K562 (cell line): Measurements from ENCODE around the gene CPSF4. TPM values are rescaled to one million over a fixed set of nuclear protein-coding genes. Genes with fewer than 3 reads are reported as not detected.

Source experiments
- ATAC-seq: fragments of 200-7000 bp; cut with Tn5 transposase; 3 replicates; pipeline ENCODE4 v1.9.1; 2020; ENCODE audit warnings: moderate library complexity
- BruUV-seq: library from RNA; stranded (reverse); fragments of 400-500 nt; replicated peaks from 2 replicates; lab custom pipeline; 2021; lab: Mats Ljungman, UMichigan
- CTCF ChIA-PET: fragments of 300-600 bp; formaldehyde crosslinking; extraction: SDS; loops from one replicate; lab custom pipeline; 2021; ENCODE audit warnings: low intra/inter-chr PET ratio; lab: Yijun Ruan, JAX
- POLR2A ChIA-PET: fragments of 300-600, 350-650 bp; sonication (Branson Sonifier 250); formaldehyde crosslinking; extraction: SDS; loops from one replicate; lab custom pipeline; 2021; ENCODE audit warnings: antibody characterized with exemption, inconsistent platforms; lab: Yijun Ruan, JAX
- DNase-seq, 4 experiments: peaks; one replicate each; pipeline versions ENCODE4 v3.0.0 to v3.0.0-alpha.2; 2011 to 2018; ENCODE audit warnings: low spot score in 3 of 4, mixed read lengths in 3 of 4; ENCODE audit errors: extremely low read depth in 1 of 4
- FAIRE-seq: peaks from 2 replicates; lab custom pipeline; 2011; peaks lifted over from hg19 to GRCh38; lab: Jason Lieb, UNC
- H2AFZ ChIP-seq: 2 replicates; pipeline ENCODE4 v1.6.0; 2011; ENCODE audit warnings: low read depth, low read length, control low read depth, inconsistent platforms
- H3K27ac ChIP-seq: fragments of 200-600 bp; 3 replicates; pipeline ENCODE4 v1.8.0; 2011; ENCODE audit warnings: low read depth, mild to moderate bottlenecking, control low read depth, inconsistent platforms, low read length, moderate library complexity, mixed read lengths; ENCODE audit errors: extremely low read depth
- H3K27me3 ChIP-seq, 2 experiments: fragments of 300-600 bp in 1 of 2; 2 replicates in 1 of 2; 3 replicates in 1 of 2; pipeline versions ENCODE4 v1.6.0 to v1.8.0; 2011; ENCODE audit warnings: inconsistent platforms in 2 of 2, low read length in 2 of 2, mild to moderate bottlenecking in 1 of 2, mixed read lengths in 1 of 2, moderate library complexity in 1 of 2; ENCODE audit not compliant: control insufficient read depth in 2 of 2, insufficient read depth in 2 of 2
- H3K36me3 ChIP-seq: fragments of 300-600 bp; 3 replicates; pipeline ENCODE4 v1.8.0; 2011; ENCODE audit warnings: mild to moderate bottlenecking, low read length, inconsistent platforms; ENCODE audit not compliant: control insufficient read depth, insufficient read depth
- H3K4me1 ChIP-seq, 2 experiments: fragments of 200-600 bp in 1 of 2; replicated peaks in 1 of 2; 2 replicates in 1 of 2; 3 replicates in 1 of 2; pipeline versions ENCODE4 v1.5.1 to v1.8.0; 2011; ENCODE audit warnings: inconsistent platforms in 2 of 2, low read length in 2 of 2, mild to moderate bottlenecking in 1 of 2, mixed read lengths in 1 of 2, moderate library complexity in 1 of 2; ENCODE audit not compliant: control insufficient read depth in 2 of 2, insufficient read depth in 2 of 2
- H3K4me2 ChIP-seq: 2 replicates; pipeline ENCODE4 v1.6.1; 2011; ENCODE audit warnings: low read length, control low read depth, inconsistent platforms, mixed read lengths; ENCODE audit not compliant: insufficient read depth
- H3K4me3 ChIP-seq: fragments of 200-600 bp; sonication (generic), shearing (Covaris generic); 2 replicates; pipeline ENCODE4 v1.5.1; 2016; ENCODE audit warnings: control low read depth, inconsistent platforms
- H3K79me2 ChIP-seq: fragments of 200-600 bp; 3 replicates; pipeline ENCODE4 v1.8.0; 2011; ENCODE audit warnings: low read length, inconsistent platforms; ENCODE audit not compliant: control insufficient read depth, insufficient read depth
- H3K9ac ChIP-seq, 2 experiments: 2 replicates each; pipeline versions ENCODE4 v1.6.0 to v1.6.1; 2011; ENCODE audit warnings: low read depth in 2 of 2, low read length in 2 of 2, control low read depth in 1 of 2, inconsistent platforms in 1 of 2, mild to moderate bottlenecking in 1 of 2, mixed read lengths in 1 of 2; ENCODE audit not compliant: insufficient read depth in 1 of 2
- H3K9me1 ChIP-seq: one replicate; pipeline ENCODE4 v1.6.0; 2011; ENCODE audit warnings: inconsistent platforms, mild to moderate bottlenecking, low read length, moderate library complexity; ENCODE audit not compliant: control insufficient read depth, insufficient read depth
- H3K9me3 ChIP-seq: replicated peaks from 2 replicates; pipeline ENCODE4 v1.5.1; 2011; ENCODE audit warnings: low read depth, low read length, inconsistent platforms; ENCODE audit not compliant: control insufficient read depth, insufficient read depth
- H4K20me1 ChIP-seq: replicated peaks from 2 replicates; pipeline ENCODE4 v1.6.1; 2011; ENCODE audit warnings: low read length, inconsistent platforms, mixed read lengths; ENCODE audit not compliant: control insufficient read depth, insufficient read depth
- BDP1 ChIP-seq: IDR thresholded peaks from 3 replicates; pipeline ENCODE4 v1.6.1; 2011; ENCODE audit not compliant: insufficient read length, insufficient read depth
- BRCA1 ChIP-seq, 2 experiments: fragments of 450-650 bp in 1 of 2; sonication (generic) in 1 of 2; formaldehyde crosslinking in 1 of 2; IDR thresholded peaks; 2 replicates each; pipeline versions ENCODE4 v1.5.0 to v1.6.1; 2017 to 2020; ENCODE audit warnings: mild to moderate bottlenecking in 1 of 2, missing genetic modification reagents in 1 of 2
- CBX8 ChIP-seq: fragments of 200-600 bp; sonication (generic); IDR thresholded peaks from 2 replicates; pipeline ENCODE4 v1.6.1; 2012; ENCODE audit warnings: borderline replicate concordance, mixed run types, low read depth, mild to moderate bottlenecking, moderate library complexity, mixed read lengths, low read length, control low read depth, inconsistent platforms; ENCODE audit not compliant: poor library complexity, severe bottlenecking; ENCODE audit errors: extremely low read depth
- FIP1L1 ChIP-seq: fragments of 200-400 bp; formaldehyde crosslinking; IDR thresholded peaks from 2 replicates; pipeline ENCODE4 v1.6.1; 2018; ENCODE audit warnings: mild to moderate bottlenecking, low read depth, low read length; ENCODE audit not compliant: poor library complexity, severe bottlenecking
- IFI16 ChIP-seq: fragments of 250-450 bp; sonication (Bioruptor Pico); IDR thresholded peaks from 2 replicates; pipeline ENCODE4 v2.1.2; 2022; ENCODE audit warnings: mild to moderate bottlenecking, inconsistent platforms
- JUND ChIP-seq, 2 experiments: IDR thresholded peaks; 2 replicates in 1 of 2; 3 replicates in 1 of 2; pipeline ENCODE4 v1.6.1; 2011; ENCODE audit warnings: borderline replicate concordance in 2 of 2, low read depth in 2 of 2, low read length in 2 of 2, improper control_type of control experiment in 1 of 2, missing biosample characterization in 1 of 2, missing genetic modification characterization in 1 of 2, missing genetic modification reagents in 1 of 2
- MIER1 ChIP-seq: fragments of 450-650 bp; IDR thresholded peaks from 2 replicates; pipeline ENCODE4 v1.6.1; 2016; ENCODE audit warnings: antibody characterized with exemption, mild to moderate bottlenecking, low read depth
- PHTF2 ChIP-seq: fragments of 250-450 bp; sonication (Bioruptor Pico); IDR thresholded peaks from 2 replicates; pipeline ENCODE4 v1.5.0; 2021; ENCODE audit warnings: mild to moderate bottlenecking
- PTBP1 ChIP-seq: fragments of 200-400 bp; formaldehyde crosslinking; IDR thresholded peaks from 2 replicates; pipeline ENCODE4 v1.6.1; 2017; ENCODE audit warnings: low read depth, low read length
- PURB ChIP-seq: sonication (generic); formaldehyde crosslinking; IDR thresholded peaks from 2 replicates; pipeline ENCODE4 v1.9.0; 2021; ENCODE audit warnings: low read depth, mild to moderate bottlenecking, missing genetic modification reagents
- SIX5 ChIP-seq, 2 experiments: IDR thresholded peaks; 2 replicates each; pipeline ENCODE4 v1.6.1; 2011; ENCODE audit warnings: low read length in 2 of 2, borderline replicate concordance in 1 of 2, low read depth in 1 of 2, mild to moderate bottlenecking in 1 of 2, moderate library complexity in 1 of 2; ENCODE audit not compliant: insufficient read depth in 1 of 2
- SMARCA4 ChIP-seq: fragments of 450-650 bp; IDR thresholded peaks from 2 replicates; pipeline ENCODE4 v1.6.1; 2016
- TEAD1 ChIP-seq, 2 experiments: fragments of 450-650 bp in 1 of 2; sonication (generic) in 1 of 2; formaldehyde crosslinking; IDR thresholded peaks; 2 replicates each; pipeline versions ENCODE4 v1.4.0 to v1.8.0; 2020 to 2022; ENCODE audit warnings: mild to moderate bottlenecking in 2 of 2, missing genetic modification reagents in 1 of 2
- THRB ChIP-seq: fragments of 450-650 bp; formaldehyde crosslinking; conservative IDR thresholded peaks from 2 replicates; pipeline ENCODE4 v1.4.0; 2022; ENCODE audit warnings: mild to moderate bottlenecking, missing genetic modification characterization
- ZNF444 ChIP-seq: fragments of 250-450 bp; sonication (Bioruptor Pico); IDR thresholded peaks from 2 replicates; pipeline ENCODE4 v1.4.0; 2020; ENCODE audit warnings: mild to moderate bottlenecking, moderate library complexity
- whole genome bisulfite sequencing: fragments of 100-300 bp; shearing (Covaris generic); methylation state at CpG from one replicate; pipeline ENCODE4 v1.1.6; 2016; ENCODE audit warnings: low coverage, mixed read lengths; ENCODE audit not compliant: insufficient coverage; ENCODE audit errors: missing lambda C conversion rate; 5-methylcytosine and 5-hydroxymethylcytosine counted together
- in situ Hi-C: fragments of 300-500 bp; cut with MboI; formaldehyde crosslinking; loops from 4 replicates; pipeline ENCODE4 v1.15.0; 2018; ENCODE audit warnings: inconsistent platforms, mixed read lengths
- intact Hi-C: fragments of 100-400 bp; cut with micrococcal nuclease; formaldehyde crosslinking; loops from 2 replicates; pipeline ENCODE4 v1.14.2; 2022
- polyA plus RNA-seq, 8 experiments: library from polyadenylated mRNA; depleted of rRNA in 4 of 8; stranded (reverse) in 5 of 8; unstranded in 3 of 8; fragments of >200 nt; fragmentation: Nextera tagmentation in 2 of 8; fragmentation: Illumina TruSeq in 1 of 8; extraction: Ambion mirVana in 2 of 8; extraction: Trizol in 1 of 8; gene quantifications; 2 replicates each; pipeline versions ENCODE4 v1.2.1 to v1.2.3, GENCODE V29; 2011 to 2014; ENCODE audit warnings: inconsistent platforms in 1 of 8, missing spikeins in 1 of 8
- total RNA-seq, 7 experiments: library from RNA; depleted of rRNA in 6 of 7; stranded (reverse); fragments of >200 nt in 6 of 7; fragmentation: Illumina TruSeq in 2 of 7; extraction: Trizol in 2 of 7; gene quantifications; 2 replicates each; pipeline versions ENCODE4 v1.2.1 to v1.2.3, GENCODE V29; 2011 to 2021; ENCODE audit warnings: low replicate concordance in 1 of 7
- TF ChIP-seq, protein P1 (sequence below): fragments of 250-450 bp; sonication (Bioruptor Pico); IDR thresholded peaks from 2 replicates; pipeline ENCODE4 v1.8.0; 2021; ENCODE audit warnings: mild to moderate bottlenecking, moderate library complexity
- TF ChIP-seq, protein P2 (sequence below): sonication (generic); formaldehyde crosslinking; IDR thresholded peaks from 2 replicates; pipeline ENCODE4 v1.8.0; 2022; ENCODE audit warnings: mild to moderate bottlenecking, missing genetic modification reagents, borderline replicate concordance

CPSF4 gene
- total and polyA plus RNA-seq, 9 of the 15 experiments (the other 6 are each of a cell fraction or from before 2014, with no cell fraction given), result 16.9 to 118 (median 71.7) TPM

- H3K4me3 ChIP-seq, result no peak overlapping the region
- ATAC-seq (no peak), DNase-seq (no peak), FAIRE-seq (no peak)
- intact Hi-C loops, result no loop called here
- no peaks in the 10 kb centered on the region for H3K27me3 ChIP-seq
- H3K27ac ChIP-seq, result no peak overlapping the region
- no peaks in the 10 kb centered on the region for H3K9me1 ChIP-seq
- H4K20me1 ChIP-seq, result peaks cover 10% of the 10 kb centered on the region; the same call in 1 of the 2 replicates
- no TSS peak for BruUV-seq
- peaks cover 0 to 13% of the 10 kb centered on the region in 2 experiments; a peak in 1 of 5 replicates for H3K4me1 ChIP-seq
- H3K4me2 ChIP-seq, result no peak overlapping the region
- no peak for TF ChIP-seq BRCA1 (IDR thresholded peaks at IDR 0.05)
- TF ChIP-seq BRCA1 (CRISPR knock-in tag; IDR thresholded peaks at IDR 0.05), result no peak
- no peak for TF ChIP-seq ZNF444 (CRISPR knock-in tag)
- TF ChIP-seq PTBP1, result no peak
- TF ChIP-seq JUND (IDR thresholded peaks at IDR 0.05; ENCODE audit: borderline replicate concordance, low read depth, low read length), result no peak
- TF ChIP-seq JUND (tag; IDR thresholded peaks at IDR 0.05; ENCODE audit: borderline replicate concordance, low read depth, low read length), result no peak
- TF ChIP-seq MIER1, result no peak
- no peak for TF ChIP-seq SIX5 (IDR thresholded peaks at IDR 0.05; ENCODE audit: borderline replicate concordance in 1 of 2, insufficient read depth in 1 of 2, low read depth in 1 of 2, low read length in 2 of 2)
- TF ChIP-seq BDP1, result no peak
- no peak for TF ChIP-seq CBX8
- TF ChIP-seq, protein P1, sequence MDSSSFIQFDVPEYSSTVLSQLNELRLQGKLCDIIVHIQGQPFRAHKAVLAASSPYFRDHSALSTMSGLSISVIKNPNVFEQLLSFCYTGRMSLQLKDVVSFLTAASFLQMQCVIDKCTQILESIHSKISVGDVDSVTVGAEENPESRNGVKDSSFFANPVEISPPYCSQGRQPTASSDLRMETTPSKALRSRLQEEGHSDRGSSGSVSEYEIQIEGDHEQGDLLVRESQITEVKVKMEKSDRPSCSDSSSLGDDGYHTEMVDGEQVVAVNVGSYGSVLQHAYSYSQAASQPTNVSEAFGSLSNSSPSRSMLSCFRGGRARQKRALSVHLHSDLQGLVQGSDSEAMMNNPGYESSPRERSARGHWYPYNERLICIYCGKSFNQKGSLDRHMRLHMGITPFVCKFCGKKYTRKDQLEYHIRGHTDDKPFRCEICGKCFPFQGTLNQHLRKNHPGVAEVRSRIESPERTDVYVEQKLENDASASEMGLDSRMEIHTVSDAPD (CRISPR knock-in tag), result no peak
- TF ChIP-seq FIP1L1, result no peak
- no peak for TF ChIP-seq TEAD1 (CRISPR knock-in tag; IDR thresholded peaks at IDR 0.05)
- no peak for TF ChIP-seq THRB (CRISPR knock-in tag)
- no peak for TF ChIP-seq SMARCA4
- TF ChIP-seq IFI16, result no peak
- TF ChIP-seq PHTF2, result no peak
- TF ChIP-seq, protein P2, sequence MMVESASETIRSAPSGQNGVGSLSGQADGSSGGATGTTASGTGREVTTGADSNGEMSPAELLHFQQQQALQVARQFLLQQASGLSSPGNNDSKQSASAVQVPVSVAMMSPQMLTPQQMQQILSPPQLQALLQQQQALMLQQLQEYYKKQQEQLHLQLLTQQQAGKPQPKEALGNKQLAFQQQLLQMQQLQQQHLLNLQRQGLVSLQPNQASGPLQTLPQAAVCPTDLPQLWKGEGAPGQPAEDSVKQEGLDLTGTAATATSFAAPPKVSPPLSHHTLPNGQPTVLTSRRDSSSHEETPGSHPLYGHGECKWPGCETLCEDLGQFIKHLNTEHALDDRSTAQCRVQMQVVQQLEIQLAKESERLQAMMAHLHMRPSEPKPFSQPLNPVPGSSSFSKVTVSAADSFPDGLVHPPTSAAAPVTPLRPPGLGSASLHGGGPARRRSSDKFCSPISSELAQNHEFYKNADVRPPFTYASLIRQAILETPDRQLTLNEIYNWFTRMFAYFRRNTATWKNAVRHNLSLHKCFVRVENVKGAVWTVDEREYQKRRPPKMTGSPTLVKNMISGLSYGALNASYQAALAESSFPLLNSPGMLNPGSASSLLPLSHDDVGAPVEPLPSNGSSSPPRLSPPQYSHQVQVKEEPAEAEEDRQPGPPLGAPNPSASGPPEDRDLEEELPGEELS (CRISPR knock-in tag), result no peak
- TF ChIP-seq PURB (CRISPR knock-in tag), result no peak
- no peak overlapping the region for H2AFZ ChIP-seq
- H3K79me2 ChIP-seq, result peaks cover 4% of the 10 kb centered on the region; the same call in 2 of the 3 replicates
- WGBS, result 93% methylated on average over 8 of the region's 8 CpGs
- POLR2A ChIA-PET, result interaction anchor here (0.6 to 1.2 kb wide), 3 partner anchors 9 to 373 kb away, joined by 3 to 4 read pairs (median 4); no protein-coding TSS in a partner anchor
- H3K9ac ChIP-seq, result peak overlapping the region in 1 of 2 experiments; percentile 61; a peak in 1 of 4 replicates
- CTCF ChIA-PET, result no interaction called here
- in situ Hi-C loops, result no loop called here
- peaks cover 98% of the 10 kb centered on the region for H3K36me3 ChIP-seq
- no peaks in the 10 kb centered on the region for H3K9me3 ChIP-seq
Measured at GRCh38 chr7:99451936-99452335, 13.2 kb downstream of the CPSF4 start.
